Activated T-cell treated with anti-CD3 and anti-CD28 coated beads for 24 hours (primary cell): ENCODE measurements around the gene AQP2.

Experiments used
- DNase-seq: peaks from one replicate; pipeline ENCODE4 v3.0.0-alpha.2; 2020; ENCODE audit warnings: low read depth

AQP2 gene

GRCh38 chr12:49955899-49956662, 5.5 kb downstream of the AQP2 start:
- DNase-seq, result no peak

- no peak for DNase-seq
Measured at GRCh38 chr12:49956663-49957569, 6.4 kb downstream of the AQP2 start.

GRCh38 chr12:49957570-49957967, 7.0 kb downstream of the AQP2 start:
- no peak for DNase-seq

GRCh38 chr12:49959685-49960473, 9.3 kb downstream of the AQP2 start:
- no peak for DNase-seq

GRCh38 chr12:49960474-49961110, 10.1 kb downstream of the AQP2 start:
- no peak for DNase-seq

- no peak for DNase-seq
Measured at GRCh38 chr12:49961111-49961922, 10.8 kb downstream of the AQP2 start, which contains the start of gene AQP5. AQP5 (plus strand) TSS chr12:49961872; CDS start chr12:49962018, 146 bp downstream.

- no peak for DNase-seq
Measured at GRCh38 chr12:49961993-49962764, 11.6 kb downstream of the AQP2 start.

GRCh38 chr12:49962861-49963765, 12.6 kb downstream of the AQP2 start:
- no peak for DNase-seq

- no peak for DNase-seq
Measured at GRCh38 chr12:49963976-49964815, 13.7 kb downstream of the AQP2 start.

- DNase-seq, result no peak
Measured at GRCh38 chr12:49964849-49965624, 14.5 kb downstream of the AQP2 start.

GRCh38 chr12:49965836-49966235, 15.3 kb downstream of the AQP2 start:
- no peak for DNase-seq

- no peak for DNase-seq
Measured at GRCh38 chr12:49966511-49967041, 16.0 kb downstream of the AQP2 start.

- peak; percentile 89 for DNase-seq
Measured at GRCh38 chr12:49967042-49967776, 16.7 kb downstream of the AQP2 start.

GRCh38 chr12:49967777-49968250, 17.3 kb downstream of the AQP2 start:
- no peak for DNase-seq

- no peak for DNase-seq
Measured at GRCh38 chr12:49968471-49968870, 17.9 kb downstream of the AQP2 start.

GRCh38 chr12:49969027-49969426, 18.5 kb downstream of the AQP2 start:
- no peak for DNase-seq
